ENCODE measurements around the gene DISP2.

DNA sequence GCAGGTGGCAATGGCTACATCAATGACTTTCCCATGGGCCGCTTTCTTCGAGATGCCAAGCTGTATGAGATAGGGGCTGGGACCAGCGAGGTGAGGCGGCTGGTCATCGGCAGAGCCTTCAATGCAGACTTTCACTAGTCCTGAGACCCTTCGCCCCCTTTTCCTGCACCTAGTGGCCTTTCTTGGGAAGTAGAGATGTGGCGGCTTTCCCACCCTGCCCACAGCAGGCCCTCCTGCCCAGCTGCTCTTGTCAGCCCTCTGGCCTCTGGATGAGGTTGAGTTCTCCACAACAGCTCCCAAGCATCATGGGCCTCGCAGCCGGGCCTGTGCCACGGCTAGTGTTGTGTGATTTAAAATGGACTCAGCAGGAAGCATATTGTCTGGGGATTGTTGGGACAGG, 60.1 kb downstream of the DISP2 start:
- TF ChIP-seq, protein P1, sequence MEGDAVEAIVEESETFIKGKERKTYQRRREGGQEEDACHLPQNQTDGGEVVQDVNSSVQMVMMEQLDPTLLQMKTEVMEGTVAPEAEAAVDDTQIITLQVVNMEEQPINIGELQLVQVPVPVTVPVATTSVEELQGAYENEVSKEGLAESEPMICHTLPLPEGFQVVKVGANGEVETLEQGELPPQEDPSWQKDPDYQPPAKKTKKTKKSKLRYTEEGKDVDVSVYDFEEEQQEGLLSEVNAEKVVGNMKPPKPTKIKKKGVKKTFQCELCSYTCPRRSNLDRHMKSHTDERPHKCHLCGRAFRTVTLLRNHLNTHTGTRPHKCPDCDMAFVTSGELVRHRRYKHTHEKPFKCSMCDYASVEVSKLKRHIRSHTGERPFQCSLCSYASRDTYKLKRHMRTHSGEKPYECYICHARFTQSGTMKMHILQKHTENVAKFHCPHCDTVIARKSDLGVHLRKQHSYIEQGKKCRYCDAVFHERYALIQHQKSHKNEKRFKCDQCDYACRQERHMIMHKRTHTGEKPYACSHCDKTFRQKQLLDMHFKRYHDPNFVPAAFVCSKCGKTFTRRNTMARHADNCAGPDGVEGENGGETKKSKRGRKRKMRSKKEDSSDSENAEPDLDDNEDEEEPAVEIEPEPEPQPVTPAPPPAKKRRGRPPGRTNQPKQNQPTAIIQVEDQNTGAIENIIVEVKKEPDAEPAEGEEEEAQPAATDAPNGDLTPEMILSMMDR (IDR thresholded peaks at IDR 0.05; ENCODE audit: borderline replicate concordance, extremely low read depth, low read length, poor library complexity, severe bottlenecking) = no peak
- no peak for TF ChIP-seq EZH2 (IDR thresholded peaks at IDR 0.05; ENCODE audit: borderline replicate concordance, low read depth, low read length, severe bottlenecking)
